GM06990 (cell line): ENCODE results near the gene GBGT1.

Experiments used
- DNase-seq: peaks from one replicate; pipeline ENCODE4 v3.0.0-alpha.2; 2011; ENCODE audit not compliant: insufficient read length; ENCODE audit errors: extremely low read depth
- H3K27me3 ChIP-seq: replicated peaks from 2 replicates; pipeline ENCODE4 v1.6.0; 2011; ENCODE audit warnings: low read length; ENCODE audit not compliant: control insufficient read depth, insufficient read depth
- H3K36me3 ChIP-seq: 2 replicates; pipeline ENCODE4 v1.5.1; 2011; ENCODE audit warnings: low read length; ENCODE audit not compliant: control insufficient read depth, insufficient read depth
- H3K4me3 ChIP-seq: replicated peaks from 2 replicates; pipeline ENCODE4 v1.5.1; 2011; ENCODE audit warnings: low read depth, mild to moderate bottlenecking, control low read depth, low read length
- TF ChIP-seq, protein P1 (sequence below): IDR thresholded peaks from 2 replicates; pipeline ENCODE4 v1.5.1; 2011; ENCODE audit warnings: low read length, control low read depth, mild to moderate bottlenecking, inconsistent platforms; ENCODE audit not compliant: insufficient read depth, poor library complexity, severe bottlenecking

GBGT1 gene

DNA sequence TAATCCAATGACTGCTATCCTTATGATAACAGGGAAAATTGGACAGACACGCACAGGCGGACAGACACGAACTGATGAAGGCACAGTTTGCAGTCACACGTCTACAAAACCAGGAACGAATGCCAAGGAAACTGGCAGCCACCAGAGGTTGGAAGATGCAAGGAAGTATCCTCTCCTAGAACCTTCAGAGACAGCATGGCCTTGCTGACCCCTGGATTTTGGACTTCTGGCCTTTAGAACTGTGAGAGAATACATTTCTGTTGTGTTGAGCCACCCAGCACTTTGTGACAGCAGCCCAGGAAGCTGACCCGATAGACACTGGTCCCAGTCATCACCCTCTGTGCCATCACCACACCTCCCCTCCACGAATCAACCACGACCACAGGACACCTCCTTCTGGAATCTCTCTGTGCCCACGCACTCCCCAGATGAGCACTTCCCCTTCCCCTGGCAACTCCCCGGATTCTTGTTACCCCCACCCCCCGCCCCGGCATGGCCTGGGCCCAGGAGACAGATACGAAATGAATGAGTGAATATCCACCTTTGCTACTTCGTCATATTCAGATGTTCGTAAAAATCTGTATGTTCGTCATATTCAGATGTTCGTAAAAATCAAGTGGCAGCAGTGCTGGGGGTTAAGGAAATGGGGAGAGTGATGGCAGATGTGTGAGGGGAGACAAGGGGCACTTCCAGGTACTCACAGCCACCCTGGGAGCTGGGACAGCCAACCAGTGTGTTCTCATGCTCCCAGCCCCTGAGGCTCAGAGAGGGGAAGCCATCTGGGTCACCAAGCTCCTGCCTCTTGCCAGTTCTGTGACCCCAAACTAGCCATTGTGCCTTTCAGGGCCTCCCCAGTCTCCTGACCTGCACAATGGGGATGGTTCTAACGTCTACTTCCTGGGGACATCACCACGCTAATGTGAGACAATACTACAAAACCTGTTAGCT, 18.5 kb downstream of the GBGT1 start:
- no peak for DNase-seq
- no peaks in the 10 kb centered on the region for H3K27me3 ChIP-seq
- TF ChIP-seq, protein P1, sequence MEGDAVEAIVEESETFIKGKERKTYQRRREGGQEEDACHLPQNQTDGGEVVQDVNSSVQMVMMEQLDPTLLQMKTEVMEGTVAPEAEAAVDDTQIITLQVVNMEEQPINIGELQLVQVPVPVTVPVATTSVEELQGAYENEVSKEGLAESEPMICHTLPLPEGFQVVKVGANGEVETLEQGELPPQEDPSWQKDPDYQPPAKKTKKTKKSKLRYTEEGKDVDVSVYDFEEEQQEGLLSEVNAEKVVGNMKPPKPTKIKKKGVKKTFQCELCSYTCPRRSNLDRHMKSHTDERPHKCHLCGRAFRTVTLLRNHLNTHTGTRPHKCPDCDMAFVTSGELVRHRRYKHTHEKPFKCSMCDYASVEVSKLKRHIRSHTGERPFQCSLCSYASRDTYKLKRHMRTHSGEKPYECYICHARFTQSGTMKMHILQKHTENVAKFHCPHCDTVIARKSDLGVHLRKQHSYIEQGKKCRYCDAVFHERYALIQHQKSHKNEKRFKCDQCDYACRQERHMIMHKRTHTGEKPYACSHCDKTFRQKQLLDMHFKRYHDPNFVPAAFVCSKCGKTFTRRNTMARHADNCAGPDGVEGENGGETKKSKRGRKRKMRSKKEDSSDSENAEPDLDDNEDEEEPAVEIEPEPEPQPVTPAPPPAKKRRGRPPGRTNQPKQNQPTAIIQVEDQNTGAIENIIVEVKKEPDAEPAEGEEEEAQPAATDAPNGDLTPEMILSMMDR: no peak
- peaks cover 1% of the 10 kb centered on the region for H3K36me3 ChIP-seq
- no peak overlapping the region for H3K4me3 ChIP-seq

DNA sequence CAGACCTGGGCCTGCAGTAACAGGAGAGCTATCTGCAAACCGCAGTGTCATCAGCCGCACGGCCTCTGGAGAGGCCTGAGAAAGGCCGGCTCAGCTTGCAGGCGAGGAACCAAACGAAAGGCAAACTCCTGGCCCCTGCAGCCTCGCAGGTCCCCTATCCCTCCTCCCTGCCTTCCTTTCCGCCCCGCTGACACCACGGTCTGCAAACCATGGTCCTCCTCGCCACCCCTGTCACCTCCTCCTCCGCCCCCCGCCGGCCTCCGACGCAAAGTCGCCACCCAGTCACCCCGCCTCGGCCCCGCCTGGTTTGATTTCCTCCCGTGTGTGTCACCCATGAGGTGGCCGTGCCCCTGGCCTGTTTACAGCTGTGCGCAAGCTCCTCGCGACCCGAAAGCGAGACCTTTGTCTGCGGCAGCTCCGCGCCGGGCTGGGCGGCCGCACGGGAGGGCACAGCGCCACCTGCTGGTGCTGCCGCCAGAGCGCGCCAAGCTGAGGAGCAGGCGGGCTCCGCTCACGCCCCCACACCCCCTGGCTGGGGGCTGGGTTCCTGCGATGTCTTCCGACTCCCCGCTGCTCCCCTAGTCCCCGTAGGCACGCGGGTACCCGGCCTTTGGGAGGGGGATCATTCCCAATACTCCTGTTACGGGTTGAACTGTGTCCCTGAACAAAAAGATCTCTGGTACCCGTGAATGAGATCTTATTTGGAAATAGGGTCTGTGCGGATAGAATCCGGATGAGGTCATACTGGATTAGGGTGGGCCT, 19.4 kb downstream of the GBGT1 start:
- peak overlapping the region; percentile 51 for H3K4me3 ChIP-seq
- peak; percentile 92 for DNase-seq

GRCh38 chr9:133143639-133144141, 20.0 kb downstream of the GBGT1 start:
- peaks cover 1% of the 10 kb centered on the region for H3K36me3 ChIP-seq
- H3K27me3 ChIP-seq: no peaks in the 10 kb centered on the region
- no peak for DNase-seq
- H3K4me3 ChIP-seq: peak overlapping the region; percentile 51
- TF ChIP-seq, protein P1: no peak

More for the DNA sequence above, 19.4 kb downstream of the GBGT1 start:
- Histone ChIP-seq H3K36me3 (peaks cover 1% of the 10 kb centered on the region), H3K27me3 (no peaks in the 10 kb centered on the region)
- TF ChIP-seq, protein P1: peak; percentile 89

- TF ChIP-seq, protein P1: no peak
- no peak overlapping the region for H3K4me3 ChIP-seq
- peaks cover 1% of the 10 kb centered on the region for H3K36me3 ChIP-seq
- DNase-seq: peak; percentile 62
- H3K27me3 ChIP-seq: no peaks in the 10 kb centered on the region
Observed at GRCh38 chr9:133142684-133143622, 20.8 kb downstream of the GBGT1 start.
